KBM-7 (cell line): ENCODE measurements around the gene MRPS23.

Experiments used
- DNase-seq: peaks from one replicate; pipeline ENCODE4 v3.0.0-alpha.2; 2015
- in situ Hi-C: fragments of 300-500 bp; cut with MboI; formaldehyde crosslinking; loops from 2 replicates; pipeline ENCODE4 v1.14.3; 2020; ENCODE audit warnings: low sequenced_read_pairs, low pct_unique_long_range_greater_than_20kb, mixed read lengths

MRPS23 gene

DNA sequence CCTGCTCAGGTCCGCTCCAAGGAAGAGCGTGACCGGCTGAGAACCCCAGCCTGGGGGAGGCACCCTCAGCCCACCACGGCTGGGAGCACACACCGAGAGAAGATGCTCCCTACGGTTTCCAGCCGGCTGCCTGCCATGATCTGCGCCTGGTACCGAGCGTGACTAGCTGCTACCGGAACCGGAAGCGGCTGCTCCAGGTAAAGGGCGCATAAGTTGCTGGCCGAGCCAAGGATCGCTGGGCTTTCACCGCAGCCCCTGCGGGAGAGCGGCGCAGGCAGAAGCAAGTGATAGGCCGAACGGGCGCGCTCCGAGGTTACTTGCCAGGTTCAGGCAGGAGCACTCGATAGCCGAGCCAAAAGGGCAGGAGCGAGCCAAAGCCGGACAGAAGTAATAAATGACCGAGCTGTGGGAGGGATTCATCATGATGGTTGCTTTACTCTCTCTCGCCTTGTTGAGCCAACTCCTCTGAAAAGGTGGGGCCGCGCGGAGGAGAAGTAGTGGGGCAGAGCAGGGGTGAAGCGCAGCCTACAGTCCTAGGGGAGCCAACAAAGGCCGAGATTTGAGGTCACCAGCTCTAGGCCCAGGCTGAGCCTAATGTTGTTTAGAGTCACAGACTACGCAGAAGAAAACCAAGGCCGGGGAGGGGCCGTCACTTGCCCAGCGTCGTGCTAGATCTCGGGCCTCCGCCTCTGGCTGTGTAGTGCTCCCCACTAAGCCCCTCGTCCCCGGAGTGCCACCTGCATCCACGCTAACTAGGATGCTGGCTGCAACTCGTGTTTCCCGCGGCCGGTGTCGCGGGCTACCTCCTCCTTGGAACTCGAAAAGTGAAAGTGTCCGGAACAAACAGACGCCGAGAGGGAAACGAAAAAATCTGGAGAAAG is at the start of gene MRPS23:
MRPS23 (minus strand) TSS at position 171 of the 881 bp plus-strand sequence; CDS start at position 137, 34 bp downstream.
- DNase-seq: peak; percentile 98
- in situ Hi-C loops: loop anchor here (25.0 kb wide), 1 partner anchor 262 kb away; no protein-coding TSS in a partner anchor

DNA sequence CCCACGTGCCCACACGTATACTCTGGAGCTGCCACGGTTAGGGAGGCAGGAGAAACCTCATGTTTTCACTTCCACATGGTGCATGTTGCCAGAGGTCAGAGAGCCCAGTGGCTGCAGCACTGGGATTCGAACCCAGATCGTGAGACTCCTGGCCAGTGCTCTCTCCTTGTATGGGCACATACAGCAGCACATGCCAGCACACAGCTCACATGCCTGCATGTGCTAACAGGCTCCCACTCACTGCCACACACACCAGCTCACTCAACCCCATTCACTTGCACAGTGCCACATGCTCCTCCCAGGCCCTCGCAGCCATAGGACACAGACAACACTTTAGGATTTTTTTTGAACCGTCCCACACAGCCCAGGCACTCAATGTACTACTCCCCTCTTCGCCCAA is 49.5 kb upstream of the MRPS23 start:
- in situ Hi-C loops: no loop called here
- no peak for DNase-seq

DNA sequence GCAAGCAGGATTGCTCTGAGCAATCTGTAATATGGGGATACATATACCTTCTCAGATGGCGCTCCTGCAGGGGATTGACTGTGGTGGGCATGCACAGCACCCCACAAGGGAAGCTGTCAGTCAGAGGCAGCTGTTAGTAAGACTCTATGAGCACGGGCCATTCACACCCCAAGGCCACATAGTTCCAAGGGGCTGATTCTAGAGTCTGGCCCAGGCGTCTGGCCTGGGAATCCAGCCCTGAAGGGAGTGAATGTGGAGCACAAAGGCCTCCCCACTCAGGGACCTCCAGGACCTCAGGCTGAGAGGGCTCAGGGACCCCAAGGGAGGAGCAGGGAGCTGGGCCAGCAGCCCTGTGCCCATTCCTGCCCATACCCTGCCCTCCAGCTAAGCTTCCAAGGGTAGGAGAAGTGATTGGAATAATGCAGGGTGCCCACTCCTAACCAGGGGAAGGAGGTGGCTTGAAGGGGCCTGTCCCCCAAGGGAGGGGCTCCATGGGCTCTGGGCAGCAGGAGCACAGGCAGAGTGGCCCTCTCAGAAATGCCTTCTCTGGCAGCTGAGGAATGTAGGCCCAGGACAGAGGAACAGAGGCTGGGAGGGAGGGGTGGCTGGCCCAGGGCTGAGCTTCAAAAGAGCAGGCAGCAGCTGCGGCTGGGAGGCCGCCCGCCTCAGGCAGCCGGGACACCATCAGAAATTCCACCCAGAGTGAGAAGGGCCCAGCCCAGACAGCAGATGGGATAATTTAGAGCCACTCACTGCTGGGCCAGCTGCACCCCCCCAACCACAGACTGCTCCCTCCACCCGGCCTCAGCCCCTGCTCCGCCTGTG is 48.9 kb upstream of the MRPS23 start:
- DNase-seq: no peak
- in situ Hi-C loops: no loop called here

DNA sequence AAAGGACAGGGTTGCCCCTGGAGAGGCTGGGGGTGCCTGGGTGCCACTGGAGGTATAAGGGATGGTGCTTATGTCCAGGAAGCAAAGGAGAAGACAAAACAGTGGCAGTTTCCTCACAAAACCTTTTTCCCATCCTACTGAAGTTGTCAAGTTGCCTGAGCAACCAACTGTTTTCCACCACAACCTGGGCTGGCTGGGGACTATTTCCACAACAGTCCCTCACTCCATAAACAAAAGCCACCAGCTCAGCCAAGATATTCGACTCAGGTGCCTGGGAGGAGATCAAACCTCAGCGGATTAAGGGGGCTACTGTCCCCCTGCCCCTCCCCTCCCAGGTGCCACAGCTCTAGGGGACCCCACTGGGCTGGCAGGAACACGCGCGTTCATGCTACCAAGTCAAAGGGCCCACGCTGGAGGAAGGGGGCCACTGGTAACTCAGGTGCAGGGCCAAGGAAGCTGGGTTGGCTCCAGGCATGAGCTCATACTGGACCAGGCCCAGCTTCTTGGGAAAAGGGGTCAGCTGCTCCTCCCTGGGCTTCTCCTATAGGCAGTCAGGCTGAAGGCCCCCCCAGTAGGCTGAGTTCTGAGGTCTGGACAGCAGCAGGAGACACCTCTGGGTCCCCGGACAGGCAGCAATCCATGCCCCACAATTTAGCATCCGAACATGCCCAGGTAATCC is 45.7 kb upstream of the MRPS23 start:
- DNase-seq: no peak
- in situ Hi-C loops: no loop called here

DNA sequence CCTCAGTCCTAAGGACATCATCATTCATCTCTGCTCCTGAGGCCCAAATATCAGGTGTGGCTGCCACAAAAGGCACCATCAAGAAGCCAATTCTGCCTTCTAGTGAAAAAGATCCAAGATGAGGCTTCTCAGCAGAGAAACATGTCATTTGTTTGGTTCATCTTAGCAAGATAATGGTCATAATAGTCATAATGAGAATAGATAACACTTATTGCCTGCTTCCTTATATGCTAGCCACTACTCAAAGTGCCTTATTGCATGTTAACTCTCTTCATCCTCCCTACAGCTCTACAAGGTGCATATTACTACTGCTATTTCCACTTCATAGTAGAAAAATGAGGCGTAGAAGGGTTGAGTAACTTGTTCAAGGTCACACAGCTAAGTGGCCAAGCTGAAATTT is 45.0 kb upstream of the MRPS23 start:
- DNase-seq: no peak
- in situ Hi-C loops: no loop called here

DNA sequence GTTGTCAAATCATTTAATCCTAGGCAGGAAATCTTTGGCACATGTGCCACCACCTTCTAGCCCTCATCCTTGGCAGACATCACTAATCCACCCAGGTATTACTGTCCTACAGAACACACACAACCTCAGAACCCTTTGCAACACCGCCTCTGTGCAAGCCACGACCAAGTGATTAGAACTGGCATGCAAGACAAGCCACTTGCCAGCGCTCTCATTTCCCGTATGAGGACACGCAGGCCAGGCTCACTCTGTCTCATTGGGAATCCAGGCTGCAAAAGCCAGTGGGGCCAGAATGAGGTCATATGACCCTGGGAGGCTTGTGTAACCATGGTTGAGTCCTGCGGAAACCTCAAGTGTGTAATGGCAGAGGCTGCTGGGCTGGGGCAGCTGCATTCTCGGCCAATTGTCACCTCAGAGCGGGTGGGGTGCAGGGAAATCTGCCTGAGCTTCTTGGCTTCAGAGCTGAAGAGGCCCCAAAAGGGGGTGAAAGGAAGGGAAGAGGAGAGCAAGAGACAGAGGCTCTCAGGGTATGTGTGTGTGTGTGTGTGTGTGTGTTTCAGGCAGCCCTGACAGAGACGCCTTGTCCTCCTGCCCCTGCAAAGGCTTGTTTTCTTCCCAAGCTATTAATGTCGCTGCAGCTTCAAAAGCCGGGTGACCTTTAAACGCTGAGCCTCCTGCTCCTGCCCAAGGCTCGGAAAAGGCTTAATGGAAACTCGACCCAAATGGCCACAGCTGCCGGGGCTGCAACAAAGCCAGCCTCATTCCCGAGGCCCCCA is 43.2 kb upstream of the MRPS23 start:
- in situ Hi-C loops: no loop called here
- peak; percentile 80 for DNase-seq

DNA sequence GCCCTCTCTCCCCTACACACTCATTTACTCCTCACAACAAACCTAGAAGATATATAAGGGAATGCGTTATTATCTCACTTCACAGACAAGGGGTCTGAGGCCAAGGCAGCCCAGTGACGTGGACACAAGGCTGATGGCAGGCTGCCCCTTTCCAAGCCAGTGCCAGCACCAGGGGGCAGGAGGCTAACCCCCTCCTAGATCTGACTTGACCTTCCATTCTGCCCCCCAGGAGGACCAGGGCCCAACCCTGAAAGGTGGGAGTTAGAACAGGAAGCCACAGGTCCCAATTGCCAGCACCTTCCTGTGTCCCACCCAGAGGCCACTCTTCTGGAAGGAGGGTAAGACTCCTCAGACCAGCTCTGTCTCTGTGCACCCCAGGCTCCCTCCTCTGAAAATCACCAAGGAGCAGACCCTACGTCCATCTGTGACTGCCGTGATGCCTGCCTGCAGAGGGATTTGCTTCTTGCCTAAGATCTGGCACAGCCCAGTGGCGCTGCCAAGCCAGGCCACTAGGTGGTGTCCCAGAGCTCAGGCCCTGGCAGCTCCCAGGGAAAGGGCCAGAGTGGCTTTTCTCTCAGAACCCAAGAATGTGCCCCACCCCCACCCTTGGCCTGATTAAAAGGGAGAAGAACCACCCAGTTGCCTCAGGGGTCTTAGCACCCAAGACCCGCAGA is 42.4 kb upstream of the MRPS23 start:
- peak; percentile 83 for DNase-seq
- in situ Hi-C loops: no loop called here

DNA sequence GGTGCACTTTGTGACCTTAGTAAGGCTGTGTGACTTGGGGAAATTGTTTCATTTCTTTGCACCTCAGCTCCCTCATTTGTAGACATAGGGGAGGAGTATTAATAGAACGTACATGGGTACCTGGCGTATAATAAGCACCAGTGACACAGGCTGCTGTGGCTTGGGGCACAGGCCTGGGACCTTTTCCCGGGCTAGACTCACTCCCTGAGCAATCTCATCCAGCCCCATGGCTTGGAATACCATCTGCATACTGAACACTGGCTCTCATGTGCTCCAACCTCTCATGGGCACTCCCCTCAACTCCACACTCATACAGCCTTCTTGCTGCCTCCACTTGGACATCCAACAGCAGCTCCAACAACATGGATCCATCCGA is 41.0 kb upstream of the MRPS23 start:
- no peak for DNase-seq
- in situ Hi-C loops: no loop called here

DNA sequence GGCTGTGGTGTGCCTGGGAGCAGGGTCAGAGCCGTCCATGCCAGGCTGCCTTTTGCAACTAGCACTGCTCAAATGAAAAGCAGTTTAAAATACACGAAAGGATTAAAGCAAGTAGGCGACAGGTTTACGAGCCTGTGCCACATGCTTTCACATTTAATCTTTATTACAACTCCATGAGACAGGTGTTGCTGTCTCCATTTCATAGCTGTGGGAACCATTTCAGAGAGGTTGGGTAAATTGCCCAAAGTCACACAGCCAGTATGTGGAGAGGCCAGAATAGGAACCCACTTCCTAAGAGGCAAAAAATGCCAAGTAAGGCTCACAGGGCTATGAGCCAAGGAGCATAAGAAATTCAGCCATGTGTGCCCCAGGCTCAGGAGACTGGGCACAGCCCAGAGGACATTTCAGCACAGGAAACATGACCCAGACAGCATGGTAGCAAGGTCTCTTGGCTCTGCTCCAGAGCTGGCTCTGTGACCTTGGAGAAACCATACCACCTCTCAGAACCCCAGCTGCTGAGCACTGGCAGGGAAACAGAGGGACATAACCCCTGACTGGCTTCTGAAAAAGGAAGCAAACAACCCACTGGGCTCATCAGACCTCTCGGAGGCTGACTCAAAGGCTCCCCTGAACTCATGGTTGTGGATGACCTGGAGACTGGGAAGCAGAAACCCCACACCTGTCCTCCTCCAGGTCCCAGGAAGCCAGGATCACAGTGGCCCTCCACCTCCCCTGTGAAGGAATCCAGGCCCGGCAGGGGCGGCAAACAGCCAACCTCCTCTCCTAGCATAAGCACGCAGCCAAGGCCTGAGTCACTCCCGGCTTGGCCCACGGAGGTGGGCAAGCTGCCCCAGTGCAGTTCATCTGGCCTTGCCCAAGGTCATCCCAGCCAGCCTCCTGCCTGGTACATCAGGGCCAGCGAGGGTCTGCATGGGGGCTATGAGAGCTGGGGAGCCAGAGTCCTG is 40.3 kb upstream of the MRPS23 start:
- no peak for DNase-seq
- in situ Hi-C loops: no loop called here

DNA sequence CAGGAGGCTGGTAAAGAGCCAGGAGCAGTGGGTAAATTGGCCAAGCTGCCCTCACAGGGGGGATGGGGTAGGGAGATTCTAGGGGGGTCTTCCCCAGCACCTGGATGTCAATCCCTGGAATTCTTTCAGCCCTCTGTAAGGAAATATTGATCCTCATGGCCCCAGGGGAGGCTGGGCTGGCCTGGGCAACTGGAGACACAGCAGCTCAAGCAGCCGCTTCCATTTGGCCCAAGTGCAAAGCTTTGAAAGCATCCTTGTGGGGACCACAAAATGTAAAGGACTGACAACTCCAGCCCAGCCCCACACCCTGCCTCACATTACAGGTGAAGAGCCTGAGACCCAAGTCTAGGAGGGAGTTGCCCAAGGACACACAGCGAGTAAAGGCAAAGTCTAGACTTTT is 39.4 kb upstream of the MRPS23 start:
- DNase-seq: no peak
- in situ Hi-C loops: no loop called here

DNA sequence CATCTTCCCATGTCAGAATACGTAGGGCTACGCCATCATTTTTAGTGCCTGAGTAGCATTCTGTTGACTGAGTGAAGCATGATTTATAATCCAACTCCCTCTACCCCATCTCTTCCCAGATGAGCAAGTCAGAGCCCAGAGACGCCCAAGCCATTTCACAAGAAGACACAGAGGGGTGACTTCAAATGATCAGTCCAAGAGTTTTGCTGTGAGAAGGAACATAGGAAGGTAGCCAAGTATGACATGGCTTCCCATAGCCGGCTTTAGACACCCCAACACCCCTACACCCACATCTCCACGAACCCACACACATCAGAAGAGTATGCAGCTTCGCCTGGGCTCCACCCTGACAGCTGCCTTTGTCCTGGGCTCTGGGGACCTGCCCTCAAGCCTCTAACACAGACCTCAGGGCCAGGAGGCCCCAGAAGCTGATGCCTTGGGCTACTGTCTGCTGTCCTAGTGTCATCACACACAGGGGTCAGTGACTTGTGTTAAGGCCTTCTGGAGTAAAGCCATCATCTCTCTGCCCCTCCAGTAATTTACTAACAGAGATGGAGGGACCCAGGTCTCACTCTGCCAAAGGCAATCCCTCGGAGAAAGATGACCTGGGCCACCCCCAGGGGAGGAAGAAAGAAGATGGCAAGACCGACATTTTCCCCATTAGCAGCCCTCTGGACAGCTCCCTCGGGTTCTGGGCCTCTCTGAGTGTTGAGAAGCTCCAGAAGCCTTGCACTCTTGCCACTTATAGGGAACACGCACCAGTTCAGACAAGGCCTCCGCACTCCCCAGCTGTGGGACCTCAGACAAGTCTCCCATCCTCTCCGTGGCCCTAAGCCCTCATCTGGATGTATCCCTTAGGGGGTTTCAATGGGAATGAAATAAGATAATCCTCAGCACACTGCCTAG is 38.7 kb upstream of the MRPS23 start:
- no peak for DNase-seq
- in situ Hi-C loops: no loop called here

DNA sequence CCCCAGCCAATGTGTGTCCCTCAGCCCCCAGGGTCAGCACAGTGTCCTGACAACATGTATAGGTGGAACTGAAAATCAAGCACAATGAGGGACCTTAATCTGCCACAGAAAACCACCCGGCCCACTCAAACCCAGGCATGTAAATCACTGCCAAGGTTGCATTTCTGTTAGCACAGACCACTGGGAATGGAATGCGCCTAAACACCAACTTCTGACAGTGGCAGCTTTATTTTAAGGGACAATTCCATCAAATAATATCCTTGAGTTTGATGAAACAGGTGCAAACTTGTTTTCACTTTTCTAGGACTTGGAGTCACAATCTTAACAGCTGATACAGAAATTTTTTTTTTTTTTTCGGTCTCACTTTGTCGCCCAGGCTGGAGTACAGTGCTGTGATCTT is 37.3 kb upstream of the MRPS23 start:
- no peak for DNase-seq
- in situ Hi-C loops: no loop called here

DNA sequence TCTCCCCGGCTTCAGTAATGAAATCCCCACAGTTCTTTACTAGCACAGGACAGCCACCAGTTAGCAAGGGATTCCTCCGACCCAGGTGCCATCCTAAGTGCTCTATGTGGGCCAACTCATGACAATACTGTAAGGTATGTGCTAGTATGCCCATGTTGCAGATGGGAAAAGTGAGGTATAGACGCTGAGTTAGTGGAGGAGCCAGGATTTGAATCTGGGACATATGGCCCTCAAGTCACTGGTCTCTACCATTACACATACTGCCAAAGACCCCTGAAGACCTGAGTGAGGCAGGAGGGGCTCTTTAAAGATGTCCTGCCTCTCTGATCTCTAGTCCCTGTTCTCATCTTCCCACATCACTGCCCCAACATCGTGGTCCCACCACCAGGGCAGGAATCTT is 36.2 kb upstream of the MRPS23 start:
- in situ Hi-C loops: no loop called here
- no peak for DNase-seq

DNA sequence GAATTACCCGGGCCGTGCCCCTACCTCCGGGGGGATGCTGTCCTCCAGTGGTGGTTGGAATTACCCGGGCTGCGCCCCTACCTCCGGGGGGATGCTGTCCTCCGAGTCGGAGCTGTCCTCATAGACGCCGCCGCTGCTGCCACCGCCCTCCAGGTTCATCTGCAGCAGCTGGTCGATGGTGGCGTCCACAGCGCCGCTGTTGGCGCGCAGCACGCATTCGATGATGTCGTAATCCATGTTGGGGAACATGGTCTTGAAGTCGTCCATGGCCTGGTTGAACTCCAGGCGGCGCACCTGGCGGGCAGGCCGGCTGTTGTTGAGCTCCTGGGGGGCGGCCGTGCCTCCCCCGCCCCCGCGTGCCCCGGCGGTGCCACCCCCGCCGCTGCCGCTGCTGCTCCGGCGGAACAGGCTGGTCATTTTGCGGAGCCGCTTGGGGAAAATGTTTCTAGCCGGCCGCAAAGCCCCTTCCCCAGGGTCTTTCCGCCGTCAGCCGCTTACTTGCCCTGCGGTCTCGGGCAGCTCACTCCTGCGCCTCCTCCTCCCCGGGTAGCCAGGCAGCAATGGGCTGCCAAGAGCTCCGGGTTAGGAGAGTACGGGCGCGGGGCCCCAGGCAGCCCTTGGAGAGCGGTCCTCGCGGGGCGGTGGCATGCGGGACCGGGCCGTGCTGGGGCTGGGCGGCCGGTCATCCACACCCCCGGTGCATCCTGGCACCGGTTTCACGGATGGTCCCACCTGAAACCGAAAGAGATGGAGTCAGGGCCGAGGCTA is 35.5 kb upstream of the MRPS23 start:
- in situ Hi-C loops: no loop called here
- no peak for DNase-seq

DNA sequence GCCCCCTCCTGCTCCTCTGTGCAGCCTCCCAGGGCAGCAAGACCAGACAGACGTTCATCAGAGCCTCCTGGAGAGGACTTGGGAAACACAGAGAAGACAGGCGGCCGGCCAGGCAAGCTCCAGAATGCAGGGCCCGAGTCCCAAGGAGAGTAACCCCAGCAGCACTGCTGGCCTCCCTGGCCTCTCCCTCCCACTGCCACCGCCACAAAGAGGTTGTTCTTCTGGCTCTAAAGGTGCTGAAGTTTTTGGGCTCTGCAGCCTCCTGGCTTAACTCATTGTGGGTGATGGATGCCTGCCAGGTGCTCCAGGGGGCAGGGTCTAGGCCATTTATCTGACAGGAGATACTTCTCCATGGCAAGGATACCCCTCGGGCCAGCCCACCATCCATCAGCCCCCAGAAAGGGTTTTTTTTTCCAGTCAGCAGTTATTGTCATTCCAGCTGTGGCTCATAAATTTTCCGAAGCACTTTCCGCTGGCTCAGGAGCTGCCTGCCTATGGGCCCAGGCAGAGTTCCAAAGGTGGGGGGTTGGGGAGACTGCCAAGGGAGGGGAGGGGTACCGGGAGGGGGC is 32.0 kb upstream of the MRPS23 start:
- no peak for DNase-seq
- in situ Hi-C loops: no loop called here

DNA sequence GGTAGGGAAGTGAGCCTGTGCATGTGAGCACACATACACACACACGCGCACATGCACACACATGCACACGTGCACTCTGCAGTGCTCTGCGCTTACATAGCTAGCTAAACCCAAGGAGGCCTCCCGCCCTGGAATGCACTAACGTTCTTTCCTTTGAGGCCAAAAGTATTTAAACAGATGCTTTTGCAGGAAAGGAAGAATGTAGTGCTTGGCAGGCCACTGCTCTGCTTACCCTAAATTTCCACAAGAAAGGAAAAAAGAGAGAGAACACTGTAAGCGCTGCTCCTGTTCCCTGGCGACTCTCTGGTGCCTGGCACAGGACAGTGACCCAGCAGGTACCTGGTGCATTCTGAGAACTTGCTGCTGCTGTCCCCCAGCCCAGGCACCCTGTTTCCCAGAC is 31.3 kb upstream of the MRPS23 start:
- in situ Hi-C loops: no loop called here
- no peak for DNase-seq
